ENCODE measurements around the gene PCDHB11. TPM values are rescaled to one million over a fixed set of nuclear protein-coding genes. Genes with fewer than 3 reads are reported as not detected.
"Not testable (repeated sequence)": the region's sequence is repeated elsewhere in the genome, so short reads cannot be mapped to it uniquely, and the experiment has no call there.

The PCDHB11 gene
- total RNA-seq, 1 donor from 2014 or later: 2.2 TPM

- H3K9me3 ChIP-seq: peaks cover 31% of the 10 kb centered on the region
- H3K36me3 ChIP-seq; H3K27ac ChIP-seq; H3K4me3 ChIP-seq; intact Hi-C loops (cut with DNase I); H3K4me1 ChIP-seq; H3K27me3 ChIP-seq; DNase-seq (ENCODE audit: extremely low spot score in 2 of 2): not testable (repeated sequence)
Measured at GRCh38 chr5:141215504-141215903, 16.1 kb downstream of the PCDHB11 start.

GRCh38 chr5:141216035-141216434, 16.6 kb downstream of the PCDHB11 start:
- H3K27ac ChIP-seq; H3K27me3 ChIP-seq; DNase-seq (ENCODE audit: extremely low spot score in 2 of 2); H3K4me3 ChIP-seq; H3K4me1 ChIP-seq; H3K36me3 ChIP-seq; intact Hi-C loops (cut with DNase I): not testable (repeated sequence)
- peaks cover 28% of the 10 kb centered on the region for H3K9me3 ChIP-seq

GRCh38 chr5:141223112-141223783, 23.8 kb downstream of the PCDHB11 start, which contains the start of gene PCDHB14:
Gene PCDHB14 (plus strand): TSS chr5:141223343. CDS start chr5:141223506, 163 bp downstream.
- no peaks in the 10 kb centered on the region for H3K27me3 ChIP-seq
- H3K4me3 ChIP-seq: peak within 1 kb of the TSS; percentile 5 to 23
- intact Hi-C loops (cut with DNase I): no loop called here
- H3K36me3 ChIP-seq: peaks cover 0 to 3% of the 10 kb centered on the region in 2 donors
- H3K9me3 ChIP-seq: peaks cover 49% of the 10 kb centered on the region
- no peak for DNase-seq (ENCODE audit: extremely low spot score in 2 of 2)
- TF ChIP-seq POLR2A (IDR thresholded peaks at IDR 0.05): no peak
- TF ChIP-seq CTCF (IDR thresholded peaks at IDR 0.05): no peak
- TF ChIP-seq POLR2AphosphoS5 (IDR thresholded peaks at IDR 0.05; ENCODE audit: insufficient read depth in 1 of 2, low read depth in 1 of 2): no peak
- no peaks in the 10 kb centered on the region for H3K4me1 ChIP-seq
- H3K27ac ChIP-seq: no peak within 1 kb of the TSS

GRCh38 chr5:141224844-141225243, 25.4 kb downstream of the PCDHB11 start:
- H3K27ac ChIP-seq; intact Hi-C loops (cut with DNase I); DNase-seq (ENCODE audit: extremely low spot score in 2 of 2); H3K27me3 ChIP-seq; H3K4me3 ChIP-seq; H3K36me3 ChIP-seq; H3K4me1 ChIP-seq: not testable (repeated sequence)
- H3K9me3 ChIP-seq: peaks cover 40% of the 10 kb centered on the region

- intact Hi-C loops (cut with DNase I); H3K4me3 ChIP-seq; H3K4me1 ChIP-seq; H3K27ac ChIP-seq; H3K27me3 ChIP-seq; H3K36me3 ChIP-seq; DNase-seq (ENCODE audit: extremely low spot score in 2 of 2): not testable (repeated sequence)
- peaks cover 40% of the 10 kb centered on the region for H3K9me3 ChIP-seq
Measured at GRCh38 chr5:141225421-141225820, 26.0 kb downstream of the PCDHB11 start.

- H3K36me3 ChIP-seq: no peaks in the 10 kb centered on the region
- intact Hi-C loops (cut with DNase I): no loop called here
- no peaks in the 10 kb centered on the region for H3K4me1 ChIP-seq
- no peak for DNase-seq (ENCODE audit: extremely low spot score in 2 of 2)
- H3K9me3 ChIP-seq: peaks cover 71% of the 10 kb centered on the region
- H3K27me3 ChIP-seq: no peaks in the 10 kb centered on the region
- peak overlapping the region; percentile 9 to 25 for H3K4me3 ChIP-seq
- H3K27ac ChIP-seq: no peak overlapping the region
- TF ChIP-seq POLR2A (IDR thresholded peaks at IDR 0.05) (no peak), CTCF (IDR thresholded peaks at IDR 0.05) (no peak), POLR2AphosphoS5 (IDR thresholded peaks at IDR 0.05; ENCODE audit: insufficient read depth in 1 of 2, low read depth in 1 of 2) (no peak)
Measured at GRCh38 chr5:141234109-141234667, 34.8 kb downstream of the PCDHB11 start.

GRCh38 chr5:141235922-141236321, 36.5 kb downstream of the PCDHB11 start:
- DNase-seq (ENCODE audit: extremely low spot score in 2 of 2); H3K27ac ChIP-seq; H3K4me3 ChIP-seq; H3K36me3 ChIP-seq; H3K4me1 ChIP-seq; intact Hi-C loops (cut with DNase I); H3K27me3 ChIP-seq: not testable (repeated sequence)
- H3K9me3 ChIP-seq: peaks cover 84% of the 10 kb centered on the region
